NB4 (cell line): ENCODE measurements around the gene COX6B2.

Experiments
- POLR2A ChIP-seq: IDR thresholded peaks from 2 replicates; pipeline ENCODE4 v1.6.1; 2011; ENCODE audit warnings: mild to moderate bottlenecking; ENCODE audit not compliant: insufficient read length; ENCODE audit errors: extremely low read depth
- TF ChIP-seq, protein P1 (sequence below): IDR thresholded peaks from one replicate; pipeline ENCODE4 v1.5.1; 2012; ENCODE audit warnings: low read depth, low read length

- TF ChIP-seq, protein P1, sequence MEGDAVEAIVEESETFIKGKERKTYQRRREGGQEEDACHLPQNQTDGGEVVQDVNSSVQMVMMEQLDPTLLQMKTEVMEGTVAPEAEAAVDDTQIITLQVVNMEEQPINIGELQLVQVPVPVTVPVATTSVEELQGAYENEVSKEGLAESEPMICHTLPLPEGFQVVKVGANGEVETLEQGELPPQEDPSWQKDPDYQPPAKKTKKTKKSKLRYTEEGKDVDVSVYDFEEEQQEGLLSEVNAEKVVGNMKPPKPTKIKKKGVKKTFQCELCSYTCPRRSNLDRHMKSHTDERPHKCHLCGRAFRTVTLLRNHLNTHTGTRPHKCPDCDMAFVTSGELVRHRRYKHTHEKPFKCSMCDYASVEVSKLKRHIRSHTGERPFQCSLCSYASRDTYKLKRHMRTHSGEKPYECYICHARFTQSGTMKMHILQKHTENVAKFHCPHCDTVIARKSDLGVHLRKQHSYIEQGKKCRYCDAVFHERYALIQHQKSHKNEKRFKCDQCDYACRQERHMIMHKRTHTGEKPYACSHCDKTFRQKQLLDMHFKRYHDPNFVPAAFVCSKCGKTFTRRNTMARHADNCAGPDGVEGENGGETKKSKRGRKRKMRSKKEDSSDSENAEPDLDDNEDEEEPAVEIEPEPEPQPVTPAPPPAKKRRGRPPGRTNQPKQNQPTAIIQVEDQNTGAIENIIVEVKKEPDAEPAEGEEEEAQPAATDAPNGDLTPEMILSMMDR, result no peak
- TF ChIP-seq POLR2A, result no peak
Observed at GRCh38 chr19:55366790-55367189, 12.3 kb upstream of the COX6B2 start.
